Measurements from ENCODE around the gene MAN1C1. TPM values are rescaled to one million over a fixed set of nuclear protein-coding genes. Genes with fewer than 3 reads are reported as not detected.

MAN1C1 gene
- polyA plus RNA-seq, 1 of the 3 experiments (the other 2 are of a cell fraction): 0.20 TPM

- no peaks in the 10 kb centered on the region for H3K9me3 ChIP-seq
- TF ChIP-seq MEF2A (IDR thresholded peaks at IDR 0.05; ENCODE audit: borderline replicate concordance, low read depth): no peak
- no peak for TF ChIP-seq NRF1 (IDR thresholded peaks at IDR 0.05; ENCODE audit: low read depth, low read length)
- TF ChIP-seq POLR2AphosphoS5 (IDR thresholded peaks at IDR 0.05; ENCODE audit: low read depth, low read length): no peak
- TF ChIP-seq MXI1 (IDR thresholded peaks at IDR 0.05; ENCODE audit: low read depth, low read length): no peak
- no peak for TF ChIP-seq REST (IDR thresholded peaks at IDR 0.05; ENCODE audit: low read depth, low read length)
- TF ChIP-seq, protein P1, sequence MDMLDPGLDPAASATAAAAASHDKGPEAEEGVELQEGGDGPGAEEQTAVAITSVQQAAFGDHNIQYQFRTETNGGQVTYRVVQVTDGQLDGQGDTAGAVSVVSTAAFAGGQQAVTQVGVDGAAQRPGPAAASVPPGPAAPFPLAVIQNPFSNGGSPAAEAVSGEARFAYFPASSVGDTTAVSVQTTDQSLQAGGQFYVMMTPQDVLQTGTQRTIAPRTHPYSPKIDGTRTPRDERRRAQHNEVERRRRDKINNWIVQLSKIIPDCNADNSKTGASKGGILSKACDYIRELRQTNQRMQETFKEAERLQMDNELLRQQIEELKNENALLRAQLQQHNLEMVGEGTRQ (IDR thresholded peaks at IDR 0.05; ENCODE audit: borderline replicate concordance, low read depth, low read length): no peak
- TF ChIP-seq TEAD4 (IDR thresholded peaks at IDR 0.05; ENCODE audit: borderline replicate concordance, insufficient read depth): no peak
- no peak for TF ChIP-seq EP300 (IDR thresholded peaks at IDR 0.05; ENCODE audit: borderline replicate concordance in 1 of 2, low read depth in 1 of 2, low read length in 1 of 2)
- no peak for TF ChIP-seq PBX3 (IDR thresholded peaks at IDR 0.05)
- no peak for TF ChIP-seq ELF1 (IDR thresholded peaks at IDR 0.05)
- TF ChIP-seq TCF12 (IDR thresholded peaks at IDR 0.05): no peak
- TF ChIP-seq, protein P2, sequence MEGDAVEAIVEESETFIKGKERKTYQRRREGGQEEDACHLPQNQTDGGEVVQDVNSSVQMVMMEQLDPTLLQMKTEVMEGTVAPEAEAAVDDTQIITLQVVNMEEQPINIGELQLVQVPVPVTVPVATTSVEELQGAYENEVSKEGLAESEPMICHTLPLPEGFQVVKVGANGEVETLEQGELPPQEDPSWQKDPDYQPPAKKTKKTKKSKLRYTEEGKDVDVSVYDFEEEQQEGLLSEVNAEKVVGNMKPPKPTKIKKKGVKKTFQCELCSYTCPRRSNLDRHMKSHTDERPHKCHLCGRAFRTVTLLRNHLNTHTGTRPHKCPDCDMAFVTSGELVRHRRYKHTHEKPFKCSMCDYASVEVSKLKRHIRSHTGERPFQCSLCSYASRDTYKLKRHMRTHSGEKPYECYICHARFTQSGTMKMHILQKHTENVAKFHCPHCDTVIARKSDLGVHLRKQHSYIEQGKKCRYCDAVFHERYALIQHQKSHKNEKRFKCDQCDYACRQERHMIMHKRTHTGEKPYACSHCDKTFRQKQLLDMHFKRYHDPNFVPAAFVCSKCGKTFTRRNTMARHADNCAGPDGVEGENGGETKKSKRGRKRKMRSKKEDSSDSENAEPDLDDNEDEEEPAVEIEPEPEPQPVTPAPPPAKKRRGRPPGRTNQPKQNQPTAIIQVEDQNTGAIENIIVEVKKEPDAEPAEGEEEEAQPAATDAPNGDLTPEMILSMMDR (IDR thresholded peaks at IDR 0.05): no peak
- TF ChIP-seq NFIC (IDR thresholded peaks at IDR 0.05; ENCODE audit: borderline replicate concordance): no peak
- no peak for TF ChIP-seq SMC3 (IDR thresholded peaks at IDR 0.05; ENCODE audit: low read depth, low read length)
- TF ChIP-seq, protein P3, sequence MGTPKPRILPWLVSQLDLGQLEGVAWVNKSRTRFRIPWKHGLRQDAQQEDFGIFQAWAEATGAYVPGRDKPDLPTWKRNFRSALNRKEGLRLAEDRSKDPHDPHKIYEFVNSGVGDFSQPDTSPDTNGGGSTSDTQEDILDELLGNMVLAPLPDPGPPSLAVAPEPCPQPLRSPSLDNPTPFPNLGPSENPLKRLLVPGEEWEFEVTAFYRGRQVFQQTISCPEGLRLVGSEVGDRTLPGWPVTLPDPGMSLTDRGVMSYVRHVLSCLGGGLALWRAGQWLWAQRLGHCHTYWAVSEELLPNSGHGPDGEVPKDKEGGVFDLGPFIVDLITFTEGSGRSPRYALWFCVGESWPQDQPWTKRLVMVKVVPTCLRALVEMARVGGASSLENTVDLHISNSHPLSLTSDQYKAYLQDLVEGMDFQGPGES (IDR thresholded peaks at IDR 0.05; ENCODE audit: low read depth, low read length): no peak
- no peak for TF ChIP-seq TAF1 (IDR thresholded peaks at IDR 0.05; ENCODE audit: borderline replicate concordance, low read depth, low read length)
- TF ChIP-seq RCOR1 (IDR thresholded peaks at IDR 0.05; ENCODE audit: low read length): no peak
- no peak for TF ChIP-seq EZH2phosphoT487 (IDR thresholded peaks at IDR 0.05; ENCODE audit: borderline replicate concordance, low read depth)
- no peak for TF ChIP-seq RAD21 (IDR thresholded peaks at IDR 0.05; ENCODE audit: low read length)
- TF ChIP-seq, protein P4, sequence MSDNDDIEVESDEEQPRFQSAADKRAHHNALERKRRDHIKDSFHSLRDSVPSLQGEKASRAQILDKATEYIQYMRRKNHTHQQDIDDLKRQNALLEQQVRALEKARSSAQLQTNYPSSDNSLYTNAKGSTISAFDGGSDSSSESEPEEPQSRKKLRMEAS (IDR thresholded peaks at IDR 0.05; ENCODE audit: low read depth): no peak
- H3K27me3 ChIP-seq (ENCODE audit: insufficient read depth): peaks cover 21% of the 10 kb centered on the region; the same call in 1 of the 2 replicates
- ChIA-PET CTCF (interaction anchor here (1.5 to 2.3 kb wide), 2 partner anchors 16 to 58 kb away, joined by 4 to 11 read pairs; no protein-coding TSS in a partner anchor), POLR2A (no interaction called here)
- no peak overlapping the region for H3K9ac ChIP-seq
- WGBS (ENCODE audit: low lambda C conversion rate): 66% methylated on average over 6 of the region's 6 CpGs
- no peaks in the 10 kb centered on the region for H3K9me2 ChIP-seq
- no peaks in the 10 kb centered on the region for H3K79me2 ChIP-seq (ENCODE audit: insufficient read depth)
- no peak overlapping the region for H2AFZ ChIP-seq (ENCODE audit: low read depth)
- no peaks in the 10 kb centered on the region for H3F3A ChIP-seq (replicated peaks; ENCODE audit: insufficient read depth)
- H3K4me1 ChIP-seq (ENCODE audit: control insufficient read depth in 1 of 2, insufficient read depth in 2 of 2, low read depth in 1 of 2, low read length in 1 of 2): no peaks in the 10 kb centered on the region
- H4K20me1 ChIP-seq (ENCODE audit: insufficient read depth): no peaks in the 10 kb centered on the region
- no peak overlapping the region for H3K4me3 ChIP-seq (ENCODE audit: low read depth in 2 of 2, low read length in 1 of 2)
- H3K36me3 ChIP-seq (replicated peaks in 1 of 2; ENCODE audit: control insufficient read depth in 1 of 2, insufficient read depth in 2 of 2, low read length in 1 of 2): no peaks in the 10 kb centered on the region
- DNase-seq: no peak
- no peak overlapping the region for H3K4me2 ChIP-seq
- H3K27ac ChIP-seq (ENCODE audit: low read depth in 2 of 2, low read length in 1 of 2): no peak overlapping the region
These were observed 60.7 kb downstream of the MAN1C1 start for GRCh38 chr1:25677193-25677773.
